LNCAP (cell line): ENCODE measurements around the gene THAP12.

Experiments
- TF ChIP-seq, protein P1 (sequence below): fragments of 450-650 bp; IDR thresholded peaks from 2 replicates; pipeline ENCODE4 v1.5.1; 2017; ENCODE audit warnings: mild to moderate bottlenecking

THAP12 gene

GRCh38 chr11:76391811-76392475 lies 11.0 kb upstream of the THAP12 start:
- TF ChIP-seq, protein P1, sequence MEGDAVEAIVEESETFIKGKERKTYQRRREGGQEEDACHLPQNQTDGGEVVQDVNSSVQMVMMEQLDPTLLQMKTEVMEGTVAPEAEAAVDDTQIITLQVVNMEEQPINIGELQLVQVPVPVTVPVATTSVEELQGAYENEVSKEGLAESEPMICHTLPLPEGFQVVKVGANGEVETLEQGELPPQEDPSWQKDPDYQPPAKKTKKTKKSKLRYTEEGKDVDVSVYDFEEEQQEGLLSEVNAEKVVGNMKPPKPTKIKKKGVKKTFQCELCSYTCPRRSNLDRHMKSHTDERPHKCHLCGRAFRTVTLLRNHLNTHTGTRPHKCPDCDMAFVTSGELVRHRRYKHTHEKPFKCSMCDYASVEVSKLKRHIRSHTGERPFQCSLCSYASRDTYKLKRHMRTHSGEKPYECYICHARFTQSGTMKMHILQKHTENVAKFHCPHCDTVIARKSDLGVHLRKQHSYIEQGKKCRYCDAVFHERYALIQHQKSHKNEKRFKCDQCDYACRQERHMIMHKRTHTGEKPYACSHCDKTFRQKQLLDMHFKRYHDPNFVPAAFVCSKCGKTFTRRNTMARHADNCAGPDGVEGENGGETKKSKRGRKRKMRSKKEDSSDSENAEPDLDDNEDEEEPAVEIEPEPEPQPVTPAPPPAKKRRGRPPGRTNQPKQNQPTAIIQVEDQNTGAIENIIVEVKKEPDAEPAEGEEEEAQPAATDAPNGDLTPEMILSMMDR: no peak

DNA sequence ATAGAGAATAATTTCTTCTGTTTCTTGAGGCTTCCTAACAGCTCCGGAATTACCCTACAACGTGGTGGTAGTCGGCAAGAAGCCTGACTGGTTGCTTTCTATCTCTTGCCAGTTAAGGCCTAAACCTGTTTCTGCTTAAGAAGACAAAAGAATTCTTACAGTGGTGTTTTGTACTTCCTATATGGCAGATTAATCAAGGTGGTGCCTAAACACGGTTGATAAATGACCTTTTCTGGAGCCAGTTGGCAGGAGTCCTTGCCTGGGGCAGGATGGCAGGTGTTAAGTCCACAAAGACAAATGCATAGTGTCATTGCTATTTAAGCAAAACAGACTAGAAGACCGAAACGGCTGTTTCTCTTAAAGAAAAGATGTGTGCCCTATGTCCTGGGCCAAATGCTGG lies 10.1 kb upstream of the THAP12 start:
- TF ChIP-seq, protein P1: no peak

- TF ChIP-seq, protein P1: no peak
These were observed 7.5 kb upstream of the THAP12 start for GRCh38 chr11:76388408-76388807.

DNA sequence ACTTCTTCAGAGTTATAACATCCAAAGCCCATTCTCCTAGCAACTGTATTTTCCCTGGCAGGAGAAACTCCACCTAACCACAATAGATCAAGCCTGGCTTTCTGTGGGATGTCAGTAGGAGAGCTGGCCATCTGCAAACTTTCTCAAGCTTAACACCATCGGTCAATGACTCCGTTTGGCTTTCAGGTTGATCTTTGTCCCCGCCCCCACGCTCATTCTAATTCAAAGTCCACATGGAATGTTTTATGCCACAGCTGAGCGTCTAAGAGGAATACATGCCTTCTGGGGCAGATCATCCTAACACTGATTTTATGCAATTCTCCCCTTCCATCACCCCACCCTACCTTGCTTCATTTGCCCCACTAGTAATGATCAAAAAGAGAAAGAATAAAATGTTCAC lies 5.0 kb upstream of the THAP12 start:
- TF ChIP-seq, protein P1: no peak

DNA sequence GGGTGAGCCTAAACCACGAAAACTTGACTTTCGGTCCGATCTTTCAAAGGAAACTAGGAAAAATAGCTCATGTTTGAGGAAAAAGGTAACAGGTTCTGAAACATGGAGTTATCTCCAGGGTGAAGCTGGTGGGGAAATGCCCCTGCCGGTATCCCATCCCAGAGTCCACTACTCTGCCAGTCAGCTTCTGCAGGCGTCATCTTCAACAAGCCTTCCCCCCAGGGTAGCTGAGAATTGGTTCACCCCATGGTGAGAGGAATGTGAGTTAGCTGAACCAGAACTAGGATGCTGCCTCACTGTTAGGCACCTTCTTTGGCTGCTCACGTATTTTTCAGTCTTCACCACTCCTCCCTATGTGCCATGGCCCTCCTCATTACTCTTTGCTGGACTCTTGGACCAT lies 1.3 kb upstream of the THAP12 start:
- TF ChIP-seq, protein P1: no peak

DNA sequence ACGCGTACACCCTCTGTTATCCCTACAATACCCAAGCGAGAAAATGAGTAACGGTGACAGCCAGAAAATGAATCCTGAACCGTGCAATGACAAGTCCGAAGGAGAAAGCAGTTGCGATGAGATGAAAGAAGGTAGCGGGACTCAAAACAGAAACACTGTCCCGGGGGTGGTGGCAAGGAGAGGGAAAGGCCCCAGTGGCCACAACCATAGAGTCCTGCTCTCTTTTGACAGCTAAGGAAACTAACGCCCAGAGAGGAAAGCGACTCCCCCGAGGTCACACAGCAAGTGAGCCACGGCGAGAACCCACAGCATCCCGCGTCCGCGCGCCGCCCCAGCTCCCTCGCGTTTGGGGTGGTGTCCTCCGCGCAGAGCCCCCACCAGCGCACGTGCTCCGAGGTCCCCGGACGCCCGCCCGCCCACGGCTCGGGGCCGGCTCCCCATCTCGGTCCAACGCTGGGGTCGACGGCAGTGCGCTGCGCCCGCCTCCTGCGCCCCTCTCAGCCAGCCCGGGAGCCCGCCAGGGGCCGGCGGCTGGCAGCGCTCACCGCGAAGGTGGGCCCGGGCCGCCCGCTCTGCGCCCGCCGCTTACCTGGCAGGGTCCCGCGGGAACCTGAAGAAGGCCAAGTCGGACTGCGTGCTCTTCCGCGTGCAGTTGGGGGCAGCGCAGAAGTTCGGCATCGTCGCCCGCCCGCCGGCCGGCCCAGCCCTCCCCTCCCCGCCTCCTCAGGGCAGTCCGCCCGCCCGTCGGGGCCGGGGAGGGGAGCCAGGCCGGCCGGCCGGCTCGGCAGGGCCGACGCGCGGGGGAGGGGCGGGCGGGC lies 564 bp downstream of the THAP12 start:
- TF ChIP-seq, protein P1: no peak

- TF ChIP-seq, protein P1: no peak
These were observed 1.1 kb downstream of the THAP12 start for GRCh38 chr11:76379807-76380158.
